Right lobe of liver (tissue), 6 donors: ENCODE data around the gene MAGI1. TPM values are rescaled to one million over a fixed set of nuclear protein-coding genes. Genes with fewer than 3 reads are reported as not detected.

Experiments used
- ATAC-seq, 4 donors: fragments of 200-7000 bp; cut with Tn5 transposase; one replicate each; pipeline ENCODE4 v1.9.1; 2020; ENCODE audit warnings: mild to moderate bottlenecking in 4 of 4, moderate library complexity in 4 of 4
- DNase-seq, 3 donors: peaks; one replicate each; pipeline ENCODE4 v3.0.0-alpha.2; 2020
- H3K27ac ChIP-seq, 3 donors: fragments of 200-600 bp; one replicate each; pipeline ENCODE4 v1.8.0; 2022
- H3K27me3 ChIP-seq, 2 donors: fragments of 200-600 bp; one replicate each; pipeline ENCODE4 v1.8.0; 2022
- H3K36me3 ChIP-seq, 4 donors: fragments of 200-600 bp; sonication (generic) in 1 of 4; one replicate each; pipeline versions ENCODE4 v1.5.1 to v1.8.0; 2017 to 2022; ENCODE audit warnings: control low read depth in 1 of 4
- H3K4me1 ChIP-seq, 4 donors: fragments of 200-600 bp; sonication (generic) in 1 of 4; one replicate each; pipeline versions ENCODE4 v1.5.1 to v1.8.0; 2017 to 2022; ENCODE audit warnings: control low read depth in 1 of 4
- H3K4me3 ChIP-seq, 3 donors: fragments of 200-600 bp; one replicate each; pipeline ENCODE4 v1.8.0; 2022
- H3K9me3 ChIP-seq, 4 donors: fragments of 200-600 bp; sonication (generic) in 1 of 4; one replicate each; pipeline versions ENCODE4 v1.5.1 to v1.8.0; 2017 to 2022; ENCODE audit warnings: control low read depth in 1 of 4
- POLR2A ChIP-seq: fragments of 450-650 bp; IDR thresholded peaks from one replicate; pipeline ENCODE4 v1.6.1; 2017; ENCODE audit warnings: antibody characterized with exemption, mild to moderate bottlenecking
- WGBS: methylation state at CpG from one replicate; pipeline ENCODE4 v1.1.6; 2018; ENCODE audit warnings: low coverage, low lambda C conversion rate; ENCODE audit not compliant: insufficient coverage; ENCODE audit errors: missing lambda C conversion rate; 5-methylcytosine and 5-hydroxymethylcytosine counted together
- intact Hi-C, 2 donors: fragments of 100-400 bp; cut with DNase I; formaldehyde crosslinking; loops; one replicate each; pipeline versions ENCODE4 v1.11.2 to v1.14.1; 2022
- total RNA-seq, 6 experiments: library from RNA; depleted of rRNA in 2 of 6; stranded (reverse); fragments of >200 nt in 2 of 6; fragmentation: NEBNext Ultra II Directional in 3 of 6; extraction: Animal tissue kit (Norgen Biotek cat#: 25700) in 3 of 6; gene quantifications; one replicate each; pipeline versions ENCODE4 v1.1.0 to v1.2.4, GENCODE V29; 2016 to 2023
- TF ChIP-seq, protein P1 (sequence below), 4 donors: fragments of 200-600 bp in 3 of 4; fragments of 450-650 bp in 1 of 4; IDR thresholded peaks; one replicate each; pipeline versions ENCODE4 v1.5.1 to v1.8.0; 2016 to 2022; ENCODE audit warnings: antibody characterized with exemption in 4 of 4, mild to moderate bottlenecking in 2 of 4
- donor health status: DM: no; HTN: yes; CAD: no.
- donor health status: DM: no; HTN: no; CAD: no.
- donor health status: DM: no; HTN: no; CAD: no.
- donor health status: DM: no; HTN: yes; CAD: no.
- donor health status: DM: no; HTN: yes; CAD: no.

MAGI1 gene
- total RNA-seq, 6 experiments from 2014 or later, result 22.6 to 37.7 (median 26.9) TPM

DNA sequence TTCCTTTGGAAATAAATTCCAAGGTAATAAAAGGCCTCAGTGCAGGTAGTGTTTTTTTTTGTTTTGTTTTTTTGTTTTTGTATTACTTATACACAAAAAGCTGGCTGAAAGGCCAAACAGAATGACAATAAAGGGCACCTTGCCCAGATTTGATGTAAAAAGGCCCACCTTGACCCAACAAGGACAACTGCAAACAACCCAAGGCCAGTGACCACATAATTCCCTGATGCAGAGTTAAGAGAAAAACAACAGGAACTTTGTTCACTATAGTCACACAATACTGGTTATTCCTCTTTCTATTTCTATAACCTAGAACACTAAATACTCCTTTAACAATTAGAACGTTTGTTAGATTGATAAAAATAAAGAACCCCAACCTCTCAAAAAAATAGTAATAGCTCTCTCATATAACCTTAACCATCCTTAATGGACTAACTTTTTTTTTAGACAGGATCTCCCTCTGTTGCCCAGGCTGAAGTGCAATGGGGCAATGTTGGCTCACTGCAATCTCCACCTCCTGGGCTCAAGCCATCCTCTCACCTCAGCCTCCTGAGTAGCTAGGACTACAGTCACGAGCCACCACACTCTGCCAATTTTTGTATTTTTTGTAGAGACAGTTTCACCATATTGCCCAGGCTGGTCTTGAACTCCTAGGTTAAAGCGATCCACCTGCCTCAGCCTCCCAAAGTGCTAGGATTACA is 113.3 kb downstream of the MAGI1 start:
- Histone ChIP-seq H3K4me1 (peaks cover 0 to 34% (median 9%) of the 10 kb centered on the region in 4 donors), H3K27ac (peak overlapping the region in 2 of 3 donors; percentile 36 to 60), H3K27me3 (no peaks in the 10 kb centered on the region), H3K36me3 (no peaks in the 10 kb centered on the region), H3K4me3 (no peak overlapping the region), H3K9me3 (no peaks in the 10 kb centered on the region)
- ATAC-seq, result peak in 3 of 4 donors; percentile 45 to 62 (median 55)
- TF ChIP-seq POLR2A, result no peak
- TF ChIP-seq, protein P1, sequence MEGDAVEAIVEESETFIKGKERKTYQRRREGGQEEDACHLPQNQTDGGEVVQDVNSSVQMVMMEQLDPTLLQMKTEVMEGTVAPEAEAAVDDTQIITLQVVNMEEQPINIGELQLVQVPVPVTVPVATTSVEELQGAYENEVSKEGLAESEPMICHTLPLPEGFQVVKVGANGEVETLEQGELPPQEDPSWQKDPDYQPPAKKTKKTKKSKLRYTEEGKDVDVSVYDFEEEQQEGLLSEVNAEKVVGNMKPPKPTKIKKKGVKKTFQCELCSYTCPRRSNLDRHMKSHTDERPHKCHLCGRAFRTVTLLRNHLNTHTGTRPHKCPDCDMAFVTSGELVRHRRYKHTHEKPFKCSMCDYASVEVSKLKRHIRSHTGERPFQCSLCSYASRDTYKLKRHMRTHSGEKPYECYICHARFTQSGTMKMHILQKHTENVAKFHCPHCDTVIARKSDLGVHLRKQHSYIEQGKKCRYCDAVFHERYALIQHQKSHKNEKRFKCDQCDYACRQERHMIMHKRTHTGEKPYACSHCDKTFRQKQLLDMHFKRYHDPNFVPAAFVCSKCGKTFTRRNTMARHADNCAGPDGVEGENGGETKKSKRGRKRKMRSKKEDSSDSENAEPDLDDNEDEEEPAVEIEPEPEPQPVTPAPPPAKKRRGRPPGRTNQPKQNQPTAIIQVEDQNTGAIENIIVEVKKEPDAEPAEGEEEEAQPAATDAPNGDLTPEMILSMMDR (IDR thresholded peaks at IDR 0.05), result no peak
- DNase-seq, result peak in 2 of 3 donors; percentile 54 to 61
- WGBS, result 45% methylated on average over 3 of the region's 3 CpGs
- intact Hi-C loops, result no loop called here

DNA sequence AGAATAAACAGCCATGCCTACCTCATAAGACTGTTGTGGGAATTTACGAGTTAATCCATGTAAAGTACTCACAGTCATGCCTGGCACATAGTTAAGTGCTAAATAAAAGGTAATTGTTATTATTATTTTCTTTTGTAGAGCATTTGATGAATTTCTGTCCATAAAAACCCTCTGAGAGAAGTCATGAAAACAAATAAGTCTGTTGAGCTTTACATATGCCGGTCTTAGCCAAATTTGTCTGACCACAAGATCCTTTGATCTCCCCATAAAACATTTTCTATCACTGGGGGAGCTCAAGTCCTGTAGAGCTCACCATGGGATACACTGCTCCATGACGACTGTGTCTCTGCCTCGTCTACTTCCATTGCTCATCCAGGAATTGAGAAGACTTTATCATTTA is 114.0 kb downstream of the MAGI1 start:
- Histone ChIP-seq H3K9me3 (no peaks in the 10 kb centered on the region), H3K27me3 (no peaks in the 10 kb centered on the region), H3K27ac (peak overlapping the region in 2 of 3 donors; percentile 36 to 60), H3K36me3 (no peaks in the 10 kb centered on the region), H3K4me1 (peaks cover 0 to 33% (median 9%) of the 10 kb centered on the region in 4 donors), H3K4me3 (no peak overlapping the region)
- TF ChIP-seq, protein P1 (IDR thresholded peaks at IDR 0.05), result no peak
- TF ChIP-seq POLR2A, result no peak
- no peak for DNase-seq
- WGBS, result 88% methylated on average over 3 of the region's 4 CpGs
- no peak for ATAC-seq
- intact Hi-C loops, result no loop called here

DNA sequence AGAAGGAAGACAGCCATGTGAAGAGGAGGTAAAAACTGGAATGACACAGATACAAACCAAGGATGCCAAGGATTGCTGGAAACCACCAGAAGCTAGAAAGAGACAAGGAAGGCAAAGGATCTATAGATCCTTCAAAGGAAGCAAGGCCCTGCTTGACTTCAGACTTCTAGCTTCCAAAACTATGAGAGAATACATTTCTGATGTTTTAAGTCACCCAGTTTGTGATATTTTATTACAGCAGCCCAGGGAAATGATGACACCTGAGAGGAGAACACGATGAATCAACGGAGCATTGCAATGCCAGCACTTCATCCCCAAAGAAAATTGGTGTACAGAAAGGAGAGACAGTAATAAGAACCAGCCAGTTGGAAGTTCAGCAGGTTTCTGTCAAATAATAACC is 116.3 kb downstream of the MAGI1 start:
- intact Hi-C loops, result no loop called here
- no peak overlapping the region for H3K27ac ChIP-seq
- no peaks in the 10 kb centered on the region for H3K9me3 ChIP-seq
- WGBS, result 58% methylated on average over 2 of the region's 2 CpGs
- H3K36me3 ChIP-seq, result no peaks in the 10 kb centered on the region
- no peaks in the 10 kb centered on the region for H3K27me3 ChIP-seq
- H3K4me1 ChIP-seq, result peaks cover 0 to 17% (median 4%) of the 10 kb centered on the region in 4 donors
- TF ChIP-seq, protein P1 (IDR thresholded peaks at IDR 0.05), result no peak
- no peak for TF ChIP-seq POLR2A
- no peak for DNase-seq
- H3K4me3 ChIP-seq, result no peak overlapping the region
- ATAC-seq, result no peak

DNA sequence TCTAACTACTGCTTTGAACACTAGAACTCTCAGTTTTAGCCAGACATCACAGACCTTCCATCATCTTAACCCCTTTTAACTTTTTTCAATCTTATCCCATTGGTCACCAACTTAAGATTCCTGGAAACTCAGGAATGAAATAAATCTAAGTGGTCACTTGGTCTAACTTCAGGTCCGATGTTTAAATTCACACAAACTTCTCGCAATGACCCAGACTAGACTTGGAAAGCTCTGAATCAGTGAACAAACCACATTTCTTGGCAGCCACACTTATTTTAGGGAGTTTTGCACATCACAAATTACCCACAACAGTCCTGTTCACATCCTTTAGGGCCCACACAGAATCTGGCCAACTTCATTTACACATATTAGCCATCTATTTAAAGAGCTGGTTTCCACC is 118.9 kb downstream of the MAGI1 start:
- intact Hi-C loops, result no loop called here
- H3K36me3 ChIP-seq, result no peaks in the 10 kb centered on the region
- ATAC-seq (peak in 1 of 4 donors; percentile 16), DNase-seq (no peak)
- peaks cover 0 to under 1% (median 0%) of the 10 kb centered on the region in 4 donors for H3K4me1 ChIP-seq
- no peak overlapping the region for H3K4me3 ChIP-seq
- no peaks in the 10 kb centered on the region for H3K27me3 ChIP-seq
- no peak overlapping the region for H3K27ac ChIP-seq
- WGBS, result 70% methylated on average over 2 of the region's 2 CpGs
- TF ChIP-seq, protein P1 (IDR thresholded peaks at IDR 0.05), result no peak
- no peak for TF ChIP-seq POLR2A
- no peaks in the 10 kb centered on the region for H3K9me3 ChIP-seq
